NB4 (cell line): ENCODE data around the gene EMC6.

Source experiments
- DNase-seq: peaks from one replicate; pipeline ENCODE4 v3.0.0; 2010; ENCODE audit warnings: low read depth
- H3K4me3 ChIP-seq: one replicate; pipeline ENCODE4 v1.5.1; 2011; ENCODE audit warnings: mild to moderate bottlenecking, low read depth, low read length, moderate library complexity
- MYC ChIP-seq: IDR thresholded peaks from 2 replicates; pipeline ENCODE4 v1.6.1; 2011; ENCODE audit warnings: low read depth, low read length
- POLR2A ChIP-seq: IDR thresholded peaks from 2 replicates; pipeline ENCODE4 v1.6.1; 2011; ENCODE audit warnings: mild to moderate bottlenecking; ENCODE audit not compliant: insufficient read length; ENCODE audit errors: extremely low read depth
- TF ChIP-seq, protein P1 (sequence below): IDR thresholded peaks from 2 replicates; pipeline ENCODE4 v1.6.1; 2011; ENCODE audit warnings: low read depth, low read length
- TF ChIP-seq, protein P2 (sequence below): IDR thresholded peaks from one replicate; pipeline ENCODE4 v1.5.1; 2012; ENCODE audit warnings: low read depth, low read length

Gene EMC6

DNA sequence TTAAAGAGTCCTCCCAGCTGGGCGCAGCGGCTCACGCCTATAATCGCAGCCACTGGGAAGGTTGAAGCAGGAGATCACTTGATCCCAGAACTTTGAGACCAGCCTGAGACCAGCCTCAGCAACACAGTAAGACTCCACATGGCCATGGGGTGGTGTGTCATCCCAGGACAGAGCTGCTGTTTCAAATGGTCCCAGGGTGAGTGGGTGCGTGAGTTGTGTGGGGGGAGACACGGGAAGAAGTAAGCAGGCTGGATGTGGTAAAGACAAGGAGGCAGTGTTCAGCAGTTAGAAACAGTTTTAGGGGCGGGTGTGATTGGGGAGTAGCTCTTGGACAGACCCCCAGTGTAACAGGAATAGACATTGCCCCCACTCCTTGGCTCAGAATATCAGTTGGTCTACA, 36.3 kb upstream of the EMC6 start:
- DNase-seq = no peak
- H3K4me3 ChIP-seq = no peak overlapping the region
- TF ChIP-seq POLR2A (no peak), MYC (no peak)
- TF ChIP-seq, protein P1, sequence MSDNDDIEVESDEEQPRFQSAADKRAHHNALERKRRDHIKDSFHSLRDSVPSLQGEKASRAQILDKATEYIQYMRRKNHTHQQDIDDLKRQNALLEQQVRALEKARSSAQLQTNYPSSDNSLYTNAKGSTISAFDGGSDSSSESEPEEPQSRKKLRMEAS = no peak
- TF ChIP-seq, protein P2, sequence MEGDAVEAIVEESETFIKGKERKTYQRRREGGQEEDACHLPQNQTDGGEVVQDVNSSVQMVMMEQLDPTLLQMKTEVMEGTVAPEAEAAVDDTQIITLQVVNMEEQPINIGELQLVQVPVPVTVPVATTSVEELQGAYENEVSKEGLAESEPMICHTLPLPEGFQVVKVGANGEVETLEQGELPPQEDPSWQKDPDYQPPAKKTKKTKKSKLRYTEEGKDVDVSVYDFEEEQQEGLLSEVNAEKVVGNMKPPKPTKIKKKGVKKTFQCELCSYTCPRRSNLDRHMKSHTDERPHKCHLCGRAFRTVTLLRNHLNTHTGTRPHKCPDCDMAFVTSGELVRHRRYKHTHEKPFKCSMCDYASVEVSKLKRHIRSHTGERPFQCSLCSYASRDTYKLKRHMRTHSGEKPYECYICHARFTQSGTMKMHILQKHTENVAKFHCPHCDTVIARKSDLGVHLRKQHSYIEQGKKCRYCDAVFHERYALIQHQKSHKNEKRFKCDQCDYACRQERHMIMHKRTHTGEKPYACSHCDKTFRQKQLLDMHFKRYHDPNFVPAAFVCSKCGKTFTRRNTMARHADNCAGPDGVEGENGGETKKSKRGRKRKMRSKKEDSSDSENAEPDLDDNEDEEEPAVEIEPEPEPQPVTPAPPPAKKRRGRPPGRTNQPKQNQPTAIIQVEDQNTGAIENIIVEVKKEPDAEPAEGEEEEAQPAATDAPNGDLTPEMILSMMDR = no peak

DNA sequence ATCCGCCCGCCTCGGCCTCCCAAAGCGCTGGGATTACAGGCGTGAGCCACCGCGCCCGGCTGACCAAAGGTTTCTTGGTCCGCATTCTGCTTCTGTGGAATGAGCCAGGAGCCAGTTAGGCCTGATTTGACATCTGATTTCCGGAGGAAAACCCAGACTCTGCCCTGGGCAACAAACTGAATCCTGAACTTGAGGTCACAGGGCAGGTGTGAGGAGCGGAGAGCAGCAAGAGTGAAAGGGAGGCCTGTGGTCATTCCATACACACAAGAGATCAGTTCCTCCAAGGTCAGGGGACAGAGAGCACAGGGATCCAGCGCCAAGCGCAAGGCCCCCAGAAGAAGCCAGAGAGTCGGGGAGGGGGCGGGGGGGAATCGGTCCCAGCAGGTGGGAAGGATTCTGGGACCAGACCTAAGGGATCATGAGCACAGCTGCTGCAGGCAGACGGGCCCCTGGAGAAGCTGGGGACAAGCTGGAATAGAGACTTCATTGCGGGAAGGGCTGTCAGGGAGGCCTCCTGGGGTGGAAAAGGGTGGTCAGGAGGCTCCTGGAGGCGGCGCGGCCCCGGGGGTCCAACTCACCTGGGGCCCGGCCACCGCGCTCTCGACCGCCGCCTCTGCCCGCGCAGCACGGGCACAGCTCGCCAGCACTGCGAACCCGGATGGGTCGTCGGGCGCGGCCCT, 33.0 kb upstream of the EMC6 start:
- TF ChIP-seq POLR2A (no peak), MYC (no peak)
- TF ChIP-seq, protein P1 = no peak
- TF ChIP-seq, protein P2 = no peak
- H3K4me3 ChIP-seq = peak overlapping the region; percentile 67
- peak; percentile 6 for DNase-seq

DNA sequence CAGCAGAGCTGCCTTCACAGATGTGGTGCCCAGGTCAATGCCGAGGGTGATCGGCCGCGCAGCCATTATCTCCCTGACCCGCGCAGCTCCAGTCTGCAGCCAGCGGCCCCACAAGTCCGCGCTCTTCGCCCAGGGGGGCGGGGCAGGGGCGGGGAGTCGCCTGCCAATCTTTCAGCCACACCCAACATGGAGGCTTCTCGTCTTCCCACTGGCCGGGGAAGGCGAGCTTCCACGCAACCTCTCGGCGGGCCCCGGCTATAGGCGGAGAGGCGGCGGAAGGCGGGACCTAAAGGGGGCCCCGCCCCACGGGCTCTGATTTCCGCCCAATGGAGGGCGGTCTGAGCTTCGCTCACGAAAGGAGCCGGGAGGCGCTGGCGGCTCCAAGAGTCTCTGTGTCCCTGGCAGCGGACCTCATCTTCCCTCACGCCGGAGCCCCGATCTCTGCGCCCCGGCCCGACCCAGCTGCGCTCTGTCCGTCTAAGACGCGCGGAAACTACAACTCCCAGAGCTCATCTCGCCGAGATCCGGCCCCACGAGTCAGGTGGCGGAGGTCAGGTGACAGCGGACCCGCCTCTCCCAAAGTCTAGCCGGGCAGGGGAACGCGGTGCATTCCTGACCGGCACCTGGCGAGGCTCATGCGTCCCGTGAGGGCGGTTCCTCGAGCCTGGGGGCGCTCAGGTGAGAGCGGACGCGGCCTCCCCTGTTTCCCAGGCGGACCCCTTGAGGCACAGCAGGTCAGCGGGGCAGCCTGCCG, 32.3 kb upstream of the EMC6 start, which contains the start of the genes CTNS and SHPK:
Gene CTNS, plus strand, starts transcription at position 607 of the 754 bp plus-strand sequence. CDS start 3,447 bp downstream, outside the sequence.
Gene SHPK, minus strand, starts transcription at position 97 of the 754 bp plus-strand sequence. Its CDS starts 31 bp downstream, at position 66.
- TF ChIP-seq MYC (no peak), POLR2A (peak; percentile 61)
- TF ChIP-seq, protein P1 = peak; percentile 79
- TF ChIP-seq, protein P2 = no peak
- peak within 1 kb of the TSS; percentile 67 for H3K4me3 ChIP-seq
- DNase-seq = peak; percentile 93

DNA sequence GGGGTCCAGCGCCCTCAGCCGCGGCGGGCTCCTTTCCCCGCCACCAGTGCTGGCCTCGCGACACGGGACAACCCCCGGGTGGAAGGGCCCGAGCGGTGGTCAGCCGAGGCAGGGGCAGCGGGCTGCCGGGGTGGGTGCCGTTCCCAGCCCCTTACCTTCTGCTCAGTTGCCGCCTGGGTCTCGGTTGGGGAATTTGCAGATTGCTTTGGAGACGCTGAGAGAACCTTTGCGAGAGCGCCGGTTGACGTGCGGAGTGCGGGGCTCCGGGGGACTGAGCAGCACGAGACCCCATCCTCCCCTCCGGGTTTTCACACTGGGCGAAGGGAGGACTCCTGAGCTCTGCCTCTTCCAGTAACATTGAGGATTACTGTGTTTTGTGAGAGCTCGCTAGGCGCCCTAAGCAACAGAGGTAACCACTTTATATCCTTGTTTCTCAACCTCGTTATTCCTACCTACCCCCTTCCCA, 31.7 kb upstream of the EMC6 start:
- peak overlapping the region; percentile 62 for H3K4me3 ChIP-seq
- TF ChIP-seq, protein P1 = no peak
- TF ChIP-seq POLR2A = no peak
- TF ChIP-seq MYC = no peak
- TF ChIP-seq, protein P2 = no peak
- DNase-seq = peak; percentile 25

DNA sequence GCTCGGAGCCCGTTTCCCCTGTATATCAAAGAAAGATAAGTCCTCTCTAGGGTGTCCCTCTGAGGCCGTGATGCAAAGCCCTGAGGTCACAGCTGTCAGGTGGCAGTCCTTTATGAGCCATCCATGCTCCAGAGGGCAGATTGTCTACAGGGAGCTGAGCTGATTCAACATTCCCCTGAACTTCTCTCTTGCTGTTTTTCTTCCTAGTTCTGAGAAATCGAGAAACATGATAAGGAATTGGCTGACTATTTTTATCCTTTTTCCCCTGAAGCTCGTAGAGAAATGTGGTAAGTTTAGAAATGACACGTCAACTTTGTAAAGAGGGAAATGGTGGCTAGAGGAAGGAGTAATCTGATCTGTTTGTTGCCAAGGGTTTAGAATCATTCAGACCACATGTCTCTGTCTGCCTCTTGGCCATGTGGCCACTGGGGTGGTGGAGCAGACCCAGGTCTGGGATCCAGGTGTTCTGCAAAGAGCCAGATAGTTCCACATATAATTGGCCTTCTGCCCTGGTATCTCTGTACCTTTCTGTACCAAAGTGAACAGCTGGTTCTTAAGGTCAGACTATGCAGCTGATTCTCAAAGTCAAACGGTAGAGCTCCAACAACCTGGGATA, 28.5 kb upstream of the EMC6 start:
- peak; percentile 85 for TF ChIP-seq MYC
- TF ChIP-seq, protein P1 = peak; percentile 84
- TF ChIP-seq POLR2A = no peak
- TF ChIP-seq, protein P2 = no peak
- H3K4me3 ChIP-seq = no peak overlapping the region
- DNase-seq = peak; percentile 57
